Stimulated activated CD4-positive, alpha-beta T cell treated with anti-CD3 and anti-CD28 coated beads, Interleukin-12 subunit alpha, Interleukin-12 subunit beta, amount 100 ng/mL, for 4 hours (primary cell): ENCODE measurements around the gene LARP4B.

Experiments used
- DNase-seq: peaks from one replicate; pipeline ENCODE4 v3.0.0-alpha.2; 2020

Gene LARP4B

GRCh38 chr10:865257-865656 lies 66.2 kb downstream of the LARP4B start:
- no peak for DNase-seq

DNA sequence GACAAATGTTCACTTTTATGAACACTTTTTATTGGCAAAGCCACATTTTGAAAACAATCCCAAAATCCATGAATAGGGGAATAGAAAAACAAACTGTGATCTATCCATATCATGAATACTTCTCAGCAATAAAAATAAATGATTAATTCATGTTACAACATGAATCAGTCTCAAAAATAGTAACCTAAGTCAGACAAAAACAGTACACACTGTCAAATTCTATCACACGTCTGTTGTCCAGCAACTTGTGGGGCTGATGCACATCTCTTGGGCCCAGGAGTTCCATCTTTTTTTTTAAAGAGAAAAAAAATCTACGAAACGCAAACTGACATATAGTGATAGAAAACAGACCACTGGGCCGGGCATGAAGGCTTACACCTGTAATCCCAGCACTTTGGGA lies 71.0 kb downstream of the LARP4B start:
- no peak for DNase-seq

GRCh38 chr10:856416-857157 lies 74.9 kb downstream of the LARP4B start:
- no peak for DNase-seq

DNA sequence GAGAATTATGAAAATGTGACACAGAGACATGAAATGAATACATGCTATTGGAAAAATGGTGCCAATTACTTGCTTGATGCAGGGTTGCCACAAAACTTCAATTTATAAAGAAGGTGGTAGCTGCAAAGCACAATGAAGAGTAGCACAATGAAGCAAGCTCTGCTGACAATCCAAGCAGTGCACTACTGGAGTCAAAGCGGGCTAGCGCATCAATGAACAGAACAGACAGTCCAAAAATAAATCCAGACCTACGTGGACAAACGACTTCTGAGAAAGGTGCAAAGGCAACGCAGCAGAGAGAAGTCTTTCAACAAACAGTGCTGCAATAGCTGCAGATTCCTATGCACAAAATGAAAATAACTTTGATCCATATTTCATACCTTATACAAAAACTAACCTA lies 75.8 kb downstream of the LARP4B start:
- no peak for DNase-seq

DNA sequence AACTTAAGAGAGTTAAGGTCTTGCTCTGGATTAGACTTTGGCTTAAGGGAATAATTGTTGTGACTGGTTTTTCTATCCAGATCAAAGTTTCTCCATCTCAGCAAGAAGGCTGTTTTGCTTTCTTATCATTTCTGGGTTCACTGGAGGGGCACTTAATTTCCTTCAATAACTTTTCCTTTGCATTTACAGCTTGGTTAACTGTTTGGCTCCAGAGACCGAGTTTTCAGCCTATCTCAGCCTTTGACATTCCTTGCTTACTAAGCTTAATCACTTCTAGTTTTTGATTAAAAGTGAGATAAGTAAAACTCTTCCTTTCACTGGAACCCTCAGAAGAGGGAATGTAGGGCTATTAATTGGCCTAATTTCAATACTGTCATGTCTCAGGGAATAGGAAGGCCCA lies 76.4 kb downstream of the LARP4B start:
- no peak for DNase-seq

- DNase-seq: no peak
Measured at GRCh38 chr10:853017-853416, 78.5 kb downstream of the LARP4B start.

- no peak for DNase-seq
Measured at GRCh38 chr10:852386-852785, 79.1 kb downstream of the LARP4B start.

DNA sequence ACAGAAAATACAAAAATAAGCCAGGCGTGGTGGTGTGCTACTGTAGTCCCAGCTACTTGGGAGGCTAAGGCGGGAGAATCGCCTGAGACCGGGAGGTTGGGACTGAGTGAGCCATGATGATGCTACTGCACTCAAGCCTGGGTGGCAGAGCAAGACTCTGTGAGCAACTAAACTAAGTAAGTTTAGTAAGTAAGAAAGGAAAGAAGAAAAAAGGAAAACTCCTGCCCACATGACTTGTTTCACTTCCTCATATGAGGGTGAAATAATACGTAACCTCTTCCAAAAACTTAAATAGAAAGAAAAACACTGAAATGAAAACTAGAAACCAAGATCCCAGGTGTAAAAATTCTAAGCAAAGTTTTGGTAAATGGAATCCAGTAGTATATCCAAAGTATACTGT lies 79.6 kb downstream of the LARP4B start:
- no peak for DNase-seq

DNA sequence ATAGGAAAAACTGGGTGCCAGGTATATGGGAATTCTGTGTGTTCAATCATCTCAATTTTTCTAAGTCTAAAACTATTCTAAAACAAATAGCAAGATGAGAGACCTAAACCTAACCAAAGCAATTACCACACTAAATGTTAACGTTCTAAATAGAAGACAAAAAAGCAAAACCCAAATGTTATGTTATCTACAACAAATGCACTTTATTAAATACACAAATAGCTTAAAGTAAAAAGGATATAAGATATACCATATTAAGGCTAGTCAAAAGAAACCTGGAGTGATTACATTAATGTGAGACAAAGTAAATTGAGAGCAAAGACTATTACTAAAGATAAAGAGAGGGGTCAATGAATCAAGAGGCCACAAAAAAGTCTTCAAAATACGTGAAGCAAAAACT lies 81.4 kb downstream of the LARP4B start:
- no peak for DNase-seq

- no peak for DNase-seq
Measured at GRCh38 chr10:847868-848267, 83.6 kb downstream of the LARP4B start.

GRCh38 chr10:846126-846685 lies 85.3 kb downstream of the LARP4B start:
- DNase-seq: no peak

GRCh38 chr10:845526-845925 lies 86.0 kb downstream of the LARP4B start:
- DNase-seq: no peak

DNA sequence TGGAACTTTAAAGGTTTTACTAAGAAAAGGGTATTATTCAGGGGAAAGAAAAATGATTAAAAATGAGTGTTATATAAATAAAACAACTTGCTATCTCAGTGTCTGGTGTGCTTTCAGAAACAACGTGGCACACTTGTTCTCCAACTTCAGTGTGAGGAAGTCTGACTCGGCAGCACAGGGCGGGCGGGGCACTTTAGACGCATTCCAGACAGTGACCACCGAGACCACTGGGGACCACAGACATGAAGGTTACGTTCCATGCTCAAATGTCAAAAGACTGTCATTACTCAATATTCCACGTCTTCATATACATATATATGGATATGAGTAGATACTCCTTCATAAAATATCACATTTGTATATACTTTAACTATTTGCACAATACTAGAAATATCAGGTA lies 87.0 kb downstream of the LARP4B start:
- DNase-seq: no peak

- no peak for DNase-seq
Measured at GRCh38 chr10:843703-844102, 87.8 kb downstream of the LARP4B start.

DNA sequence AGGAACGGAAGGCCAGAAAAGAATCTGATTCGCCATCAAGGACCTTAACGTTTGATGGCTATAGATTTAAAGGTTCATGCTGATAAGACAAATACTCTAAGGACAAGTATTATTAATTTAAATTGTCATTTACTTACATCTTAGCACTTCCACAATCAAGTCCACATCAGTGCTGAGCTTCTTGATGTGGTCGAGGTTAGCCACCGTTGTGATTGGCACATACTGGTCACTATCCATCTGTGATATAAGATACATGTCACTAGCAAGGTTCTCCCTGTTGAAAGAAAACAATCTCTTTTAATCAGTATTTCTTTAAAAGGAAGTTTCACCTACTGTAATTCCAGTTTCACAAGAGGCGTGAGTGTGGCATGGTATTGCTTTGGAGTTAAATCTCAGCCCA lies 88.7 kb downstream of the LARP4B start:
- DNase-seq: no peak

DNA sequence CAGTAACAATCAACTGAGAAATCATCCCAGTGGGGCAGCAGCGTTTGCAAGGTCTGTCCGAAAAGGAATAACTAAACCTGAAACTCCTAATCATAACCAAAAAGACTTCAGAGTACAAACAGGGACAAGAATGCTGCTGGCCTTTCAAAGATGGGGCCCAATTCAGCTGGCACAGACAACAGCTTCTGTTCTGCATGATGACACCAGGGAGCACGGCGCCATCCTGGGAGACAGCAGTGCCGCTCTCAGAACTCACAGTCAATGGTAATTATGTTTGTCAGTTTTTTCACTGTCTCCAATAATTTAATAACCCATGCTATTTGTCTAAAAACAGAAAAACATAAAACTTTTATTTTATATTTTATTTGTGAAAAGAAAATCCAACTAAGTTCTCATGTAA lies 90.0 kb downstream of the LARP4B start:
- no peak for DNase-seq

DNA sequence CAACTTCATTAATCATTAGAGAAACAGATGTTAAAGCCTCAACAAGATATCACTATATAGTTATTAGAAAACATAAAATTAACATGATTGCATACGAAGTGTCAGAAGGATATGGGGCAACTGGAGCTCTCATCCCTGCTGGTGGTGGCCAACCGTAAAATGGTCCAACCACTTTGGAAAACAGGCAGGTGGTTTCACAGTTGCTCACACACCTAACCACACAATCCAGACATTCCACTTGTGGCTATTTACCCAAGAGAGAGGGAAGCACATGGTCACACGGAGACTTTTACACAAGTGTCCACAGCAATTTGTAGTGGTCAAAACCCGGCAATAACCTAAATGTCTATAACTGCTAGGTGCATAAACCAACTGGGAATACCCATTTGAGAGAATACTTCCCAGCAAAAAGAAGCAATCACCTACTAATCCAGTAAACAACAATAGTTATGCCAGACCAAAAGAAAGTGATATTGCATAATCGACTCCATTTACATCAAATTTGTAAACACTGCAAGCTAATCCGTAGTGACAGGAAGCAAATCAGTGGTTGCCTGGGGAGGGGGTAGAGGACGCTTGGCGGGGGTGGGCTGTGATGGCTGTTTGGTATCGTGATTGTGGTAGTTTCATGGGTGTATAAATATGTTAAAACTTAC lies 91.8 kb downstream of the LARP4B start:
- no peak for DNase-seq

- no peak for DNase-seq
Measured at GRCh38 chr10:836782-837181, 94.7 kb downstream of the LARP4B start.

- DNase-seq: no peak
Measured at GRCh38 chr10:834493-834892, 97.0 kb downstream of the LARP4B start.

- DNase-seq: no peak
Measured at GRCh38 chr10:829241-829640, 102.3 kb downstream of the LARP4B start.

DNA sequence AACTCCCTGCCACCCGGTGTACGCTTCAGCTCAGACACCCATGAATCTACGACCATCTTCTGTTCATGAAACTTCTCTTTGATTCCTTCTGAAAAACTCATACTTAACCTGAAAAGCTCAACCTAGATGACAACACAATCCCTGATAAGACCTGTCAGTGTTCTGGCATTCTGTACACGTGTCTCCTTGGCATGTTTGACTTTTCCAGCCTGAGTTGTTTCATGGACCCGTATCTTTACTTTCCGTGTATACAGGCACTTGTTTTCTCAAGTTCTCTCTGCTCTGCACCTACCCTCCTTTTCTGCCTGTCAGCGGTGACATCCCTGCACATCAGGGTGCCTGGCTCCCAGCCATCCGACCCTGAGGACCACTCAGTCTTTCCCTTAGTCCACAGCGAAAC lies 103.3 kb downstream of the LARP4B start:
- DNase-seq: no peak

DNA sequence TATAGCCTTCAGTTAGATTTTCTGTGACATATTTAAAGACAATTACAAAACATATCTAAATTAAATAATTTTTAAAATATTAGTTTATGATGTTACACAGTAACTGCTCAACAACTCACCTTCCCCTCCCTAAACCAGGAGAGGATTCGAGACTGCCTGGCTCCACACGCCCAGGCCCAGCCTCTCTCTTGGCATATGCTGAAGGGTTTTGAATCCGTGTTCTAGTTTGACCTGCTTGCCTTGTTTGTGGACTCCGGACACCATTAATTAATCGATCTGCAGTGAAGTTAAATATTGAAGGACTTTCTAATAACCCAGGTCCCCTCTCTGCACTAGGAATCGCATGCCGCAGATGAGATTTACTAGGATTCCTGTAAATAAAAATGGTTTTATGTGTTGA lies 106.6 kb downstream of the LARP4B start:
- no peak for DNase-seq

GRCh38 chr10:824497-824896 lies 107.0 kb downstream of the LARP4B start:
- no peak for DNase-seq

- no peak for DNase-seq
Measured at GRCh38 chr10:822661-823367, 108.7 kb downstream of the LARP4B start.
